A549 (cell line): Measurements from ENCODE around the gene ABCC6.
"Not testable (repeated sequence)": the region's sequence is repeated elsewhere in the genome, so short reads cannot be mapped to it uniquely, and the experiment has no call there.

Source experiments
- EP300 ChIP-seq, 2 experiments: fragments of >200 bp; sonication (Bioruptor Twin); formaldehyde crosslinking; IDR thresholded peaks; 2 replicates in 1 of 2; 3 replicates in 1 of 2; pipeline ENCODE4 v1.6.1; 2016 to 2017
- NPAS2 ChIP-seq: fragments of 250-450 bp; sonication (Bioruptor Pico); IDR thresholded peaks from 2 replicates; pipeline ENCODE4 v1.8.0; 2022; ENCODE audit warnings: mild to moderate bottlenecking, moderate library complexity, borderline replicate concordance

GRCh38 chr16:16161840-16162239, 61.5 kb downstream of the ABCC6 start:
- TF ChIP-seq NPAS2; EP300 (IDR thresholded peaks at IDR 0.05): not testable (repeated sequence)
